PFSK-1 (cell line): ENCODE measurements around the gene C1RL.

Experiments used
- POLR2AphosphoS5 ChIP-seq: IDR thresholded peaks from 2 replicates; pipeline ENCODE4 v1.6.1; 2012; ENCODE audit warnings: low read depth, mild to moderate bottlenecking, control low read depth, low read length, moderate library complexity
- TF ChIP-seq, protein P1 (sequence below), 2 experiments: IDR thresholded peaks; 2 replicates each; pipeline versions ENCODE4 v1.6.1 to v1.8.0; 2011 to 2012; ENCODE audit warnings: low read depth in 2 of 2, low read length in 2 of 2, control low read depth in 1 of 2, inconsistent platforms in 1 of 2, mild to moderate bottlenecking in 1 of 2, moderate library complexity in 1 of 2; ENCODE audit not compliant: insufficient read depth in 1 of 2

DNA sequence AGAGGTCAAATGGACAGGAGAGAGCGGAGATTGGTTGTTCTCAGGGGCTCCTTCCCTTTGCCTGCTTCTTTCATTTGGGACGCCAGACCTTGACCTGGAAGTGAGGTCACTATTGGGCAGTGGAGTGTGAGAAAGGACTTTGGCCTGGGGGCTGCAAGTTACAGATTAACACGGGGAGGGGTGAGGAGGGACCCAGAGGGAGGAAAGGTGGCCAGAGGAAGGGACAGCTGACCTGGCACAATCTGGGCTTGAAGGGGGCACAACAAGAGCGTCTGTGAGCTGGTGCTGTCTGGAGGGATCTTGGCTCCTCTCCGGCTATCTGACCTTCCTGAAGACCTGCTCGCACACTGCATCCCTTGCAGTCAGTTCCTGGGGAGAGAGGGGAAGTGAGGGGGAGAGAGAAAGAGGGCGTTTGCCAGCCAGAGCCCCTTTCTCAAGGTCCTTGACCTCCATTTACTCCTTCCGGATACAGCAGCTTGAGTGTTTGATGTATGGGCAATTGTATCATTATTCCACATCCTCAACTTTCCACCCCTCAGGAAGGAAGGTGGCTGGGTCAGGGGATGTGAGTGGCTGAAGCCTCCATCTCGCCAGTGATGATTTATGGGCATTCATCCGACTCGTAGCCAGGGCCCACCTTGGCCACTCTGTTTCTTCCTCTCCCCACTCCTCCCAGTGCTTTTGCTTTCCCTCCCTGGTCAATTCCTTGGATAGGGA lies 14.9 kb upstream of the C1RL start:
- TF ChIP-seq, protein P1, sequence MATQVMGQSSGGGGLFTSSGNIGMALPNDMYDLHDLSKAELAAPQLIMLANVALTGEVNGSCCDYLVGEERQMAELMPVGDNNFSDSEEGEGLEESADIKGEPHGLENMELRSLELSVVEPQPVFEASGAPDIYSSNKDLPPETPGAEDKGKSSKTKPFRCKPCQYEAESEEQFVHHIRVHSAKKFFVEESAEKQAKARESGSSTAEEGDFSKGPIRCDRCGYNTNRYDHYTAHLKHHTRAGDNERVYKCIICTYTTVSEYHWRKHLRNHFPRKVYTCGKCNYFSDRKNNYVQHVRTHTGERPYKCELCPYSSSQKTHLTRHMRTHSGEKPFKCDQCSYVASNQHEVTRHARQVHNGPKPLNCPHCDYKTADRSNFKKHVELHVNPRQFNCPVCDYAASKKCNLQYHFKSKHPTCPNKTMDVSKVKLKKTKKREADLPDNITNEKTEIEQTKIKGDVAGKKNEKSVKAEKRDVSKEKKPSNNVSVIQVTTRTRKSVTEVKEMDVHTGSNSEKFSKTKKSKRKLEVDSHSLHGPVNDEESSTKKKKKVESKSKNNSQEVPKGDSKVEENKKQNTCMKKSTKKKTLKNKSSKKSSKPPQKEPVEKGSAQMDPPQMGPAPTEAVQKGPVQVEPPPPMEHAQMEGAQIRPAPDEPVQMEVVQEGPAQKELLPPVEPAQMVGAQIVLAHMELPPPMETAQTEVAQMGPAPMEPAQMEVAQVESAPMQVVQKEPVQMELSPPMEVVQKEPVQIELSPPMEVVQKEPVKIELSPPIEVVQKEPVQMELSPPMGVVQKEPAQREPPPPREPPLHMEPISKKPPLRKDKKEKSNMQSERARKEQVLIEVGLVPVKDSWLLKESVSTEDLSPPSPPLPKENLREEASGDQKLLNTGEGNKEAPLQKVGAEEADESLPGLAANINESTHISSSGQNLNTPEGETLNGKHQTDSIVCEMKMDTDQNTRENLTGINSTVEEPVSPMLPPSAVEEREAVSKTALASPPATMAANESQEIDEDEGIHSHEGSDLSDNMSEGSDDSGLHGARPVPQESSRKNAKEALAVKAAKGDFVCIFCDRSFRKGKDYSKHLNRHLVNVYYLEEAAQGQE (IDR thresholded peaks at IDR 0.05; ENCODE audit: insufficient read depth in 1 of 2, low read depth in 2 of 2, low read length in 2 of 2), result no peak
- no peak for TF ChIP-seq POLR2AphosphoS5
